HL-60 (cell line): ENCODE measurements around the gene ANKRD33B.

Experiments
- DNase-seq, 2 experiments: peaks; one replicate each; pipeline ENCODE4 v3.0.0-alpha.2; 2010 to 2020; ENCODE audit warnings: low read depth in 1 of 2, low spot score in 1 of 2
- H3K27ac ChIP-seq: fragments of 250-450 bp; sonication (Bioruptor Pico); replicated peaks from 2 replicates; pipeline ENCODE4 v1.5.1; 2020; ENCODE audit warnings: mild to moderate bottlenecking, moderate library complexity
- H3K27me3 ChIP-seq: fragments of 250-450 bp; sonication (Bioruptor Pico); 2 replicates; pipeline ENCODE4 v1.5.1; 2021; ENCODE audit warnings: mild to moderate bottlenecking, moderate library complexity; ENCODE audit not compliant: insufficient read depth, poor library complexity, severe bottlenecking
- H3K4me3 ChIP-seq: replicated peaks from 2 replicates; pipeline ENCODE4 v1.5.1; 2011; ENCODE audit warnings: mild to moderate bottlenecking, control low read depth, low read length; ENCODE audit not compliant: insufficient read depth
- CTCF ChIP-seq: IDR thresholded peaks from one replicate; pipeline ENCODE4 v1.5.1; 2011; ENCODE audit warnings: low read length, control low read depth, inconsistent platforms; ENCODE audit not compliant: insufficient read depth
- GABPA ChIP-seq: IDR thresholded peaks from 2 replicates; pipeline ENCODE4 v1.6.1; 2012; ENCODE audit warnings: low read depth
- POLR2AphosphoS5 ChIP-seq: IDR thresholded peaks from 2 replicates; pipeline ENCODE4 v1.6.1; 2012; ENCODE audit warnings: low read depth
- REST ChIP-seq: IDR thresholded peaks from 2 replicates; pipeline ENCODE4 v1.6.1; 2012; ENCODE audit warnings: low read depth; ENCODE audit not compliant: insufficient replicate concordance
- SPI1 ChIP-seq: IDR thresholded peaks from 2 replicates; pipeline ENCODE4 v1.6.1; 2012; ENCODE audit warnings: low read depth, mild to moderate bottlenecking, borderline replicate concordance

The ANKRD33B gene

GRCh38 chr5:10624206-10624605, 60.3 kb downstream of the ANKRD33B start:
- DNase-seq = no peak
- H3K27me3 ChIP-seq = no peaks in the 10 kb centered on the region
- TF ChIP-seq GABPA (no peak), SPI1 (no peak), REST (no peak), CTCF (no peak), POLR2AphosphoS5 (no peak)
- H3K27ac ChIP-seq = peak overlapping the region; percentile 84
- H3K4me3 ChIP-seq = no peak overlapping the region

GRCh38 chr5:10624679-10625078, 60.8 kb downstream of the ANKRD33B start:
- peak overlapping the region; percentile 84 for H3K27ac ChIP-seq
- TF ChIP-seq SPI1 (no peak), GABPA (no peak), CTCF (no peak), POLR2AphosphoS5 (no peak), REST (no peak)
- no peak for DNase-seq
- H3K4me3 ChIP-seq = no peak overlapping the region
- H3K27me3 ChIP-seq = no peaks in the 10 kb centered on the region

- Histone ChIP-seq H3K27me3 (no peaks in the 10 kb centered on the region), H3K4me3 (no peak overlapping the region), H3K27ac (peak overlapping the region; percentile 84)
- DNase-seq = peak in 1 of 2 experiments; percentile 68
- no peak for TF ChIP-seq POLR2AphosphoS5
- TF ChIP-seq CTCF = no peak
- TF ChIP-seq SPI1 = no peak
- TF ChIP-seq GABPA = no peak
- TF ChIP-seq REST = no peak
Observed at GRCh38 chr5:10625700-10626472, 62.0 kb downstream of the ANKRD33B start.
